DMS 273 (cell line): ENCODE results near the gene SMKR1.
A peak's percentile ranks its signal among the peaks of the same experiment; 100 is the strongest.
"Not testable (repeated sequence)": the region's sequence is repeated elsewhere in the genome, so short reads cannot be mapped to it uniquely, and the experiment has no call there.

ENCODE experiments used
- DNase-seq: peaks from one replicate; lab custom pipeline; 2025; ENCODE audit not compliant: unreplicated experiment; lab: John Stamatoyannopoulos, UW

The SMKR1 gene

GRCh38 chr7:129501760-129502707, at the start of gene SMKR1:
SMKR1 (plus strand) TSS chr7:129502531; CDS start chr7:129502825, 294 bp downstream.
- peak; percentile 97 for DNase-seq

GRCh38 chr7:129452589-129453231, 49.6 kb upstream of the SMKR1 start:
- DNase-seq: no peak

DNA sequence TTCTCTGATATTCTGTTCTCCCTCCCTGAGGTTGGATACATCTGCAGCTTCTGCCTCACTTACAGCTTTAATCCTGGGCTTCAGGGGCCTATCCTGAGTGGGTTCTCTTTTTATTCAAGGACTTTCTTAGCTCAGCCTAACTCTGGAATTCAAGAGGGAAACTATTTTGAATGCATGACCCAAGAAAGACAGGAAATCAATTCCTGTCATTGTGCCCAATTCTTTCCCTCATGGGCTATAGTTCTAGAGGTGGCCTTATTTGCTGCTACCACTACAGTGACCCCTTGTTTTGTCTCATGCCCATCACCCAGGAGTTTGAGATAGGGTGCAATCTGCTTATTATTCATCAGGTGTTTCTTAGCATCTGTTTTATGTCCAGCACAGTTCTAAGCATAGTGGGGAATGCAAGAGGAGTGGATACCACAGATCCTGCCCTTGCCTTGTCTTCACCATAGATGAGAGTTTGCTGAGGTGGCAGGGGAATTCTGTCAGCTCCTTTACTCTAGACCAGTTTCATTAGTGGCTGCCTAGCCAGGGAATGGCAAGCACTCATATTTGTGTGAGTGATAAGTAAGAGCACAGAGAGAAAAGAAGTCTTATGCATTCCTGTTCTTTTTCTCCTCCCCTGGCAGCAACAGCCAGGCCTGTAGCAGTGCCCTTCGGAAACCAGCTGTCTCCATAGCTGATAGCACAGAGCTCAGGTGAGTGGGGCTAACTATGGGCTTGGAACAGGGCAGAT, 48.7 kb upstream of the SMKR1 start:
- no peak for DNase-seq

- DNase-seq: no peak
Observed at GRCh38 chr7:129454249-129454551, 48.1 kb upstream of the SMKR1 start.

GRCh38 chr7:129456421-129456820, 45.9 kb upstream of the SMKR1 start:
- no peak for DNase-seq

DNA sequence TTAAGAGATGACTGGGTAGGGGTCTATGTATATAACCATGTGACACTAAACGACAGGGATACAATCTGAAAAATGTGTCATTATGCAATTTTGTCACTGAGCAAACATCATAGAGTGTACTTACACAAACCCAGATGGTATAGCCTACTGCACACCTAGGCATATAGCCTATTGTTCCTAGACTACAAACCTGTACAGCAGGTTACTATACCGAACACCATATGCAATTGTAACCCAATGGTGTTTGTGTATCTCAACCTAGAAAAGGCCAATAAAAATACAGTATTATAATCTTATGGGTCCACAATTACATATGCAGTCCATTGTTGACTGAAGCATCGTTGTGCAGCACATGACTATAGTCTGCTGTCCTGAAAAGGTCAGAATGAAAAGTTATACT, 45.2 kb upstream of the SMKR1 start:
- DNase-seq: no peak

DNA sequence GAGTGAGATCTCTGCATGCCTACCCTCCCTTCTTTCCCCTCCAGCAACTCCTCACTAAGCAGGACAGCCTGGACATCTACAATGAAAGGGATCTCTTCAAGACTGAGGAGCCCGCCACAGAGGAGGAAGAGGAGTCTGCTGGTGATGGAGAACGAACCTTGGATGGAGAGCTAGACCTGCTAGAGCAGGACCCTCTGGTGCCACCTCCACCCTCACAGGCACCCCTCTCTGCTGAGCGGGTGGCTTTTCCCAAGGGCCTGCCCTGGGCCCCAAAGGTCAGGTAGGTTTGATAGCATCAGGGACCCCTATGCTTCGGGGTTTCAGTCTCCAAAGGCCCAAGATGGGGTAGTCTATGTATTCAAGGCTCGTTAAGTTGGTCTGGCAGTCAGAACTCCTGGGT, 44.2 kb upstream of the SMKR1 start:
- no peak for DNase-seq

DNA sequence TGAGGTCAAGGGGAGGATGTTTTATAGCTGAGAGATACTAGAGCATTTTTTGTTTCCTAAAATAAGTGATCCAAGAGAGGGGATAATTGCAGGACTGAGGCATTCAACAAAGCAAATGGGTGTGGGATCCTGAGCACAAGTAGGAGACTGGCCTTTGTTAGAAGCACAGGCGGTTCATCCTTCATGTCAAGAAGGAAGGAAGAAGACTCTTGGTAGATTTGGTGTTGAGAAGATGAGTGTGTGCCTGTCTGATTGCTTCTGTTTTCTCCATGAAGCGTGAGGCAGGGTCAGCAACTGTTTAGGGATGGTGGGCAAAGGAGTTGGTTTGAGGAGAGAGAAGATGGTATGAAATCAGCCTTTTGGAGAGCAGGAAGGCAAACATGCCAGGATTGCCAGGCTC, 40.5 kb upstream of the SMKR1 start:
- DNase-seq: no peak

GRCh38 chr7:129462420-129462819, 39.9 kb upstream of the SMKR1 start:
- no peak for DNase-seq

- DNase-seq: no peak
Observed at GRCh38 chr7:129464194-129464593, 38.1 kb upstream of the SMKR1 start.

GRCh38 chr7:129465080-129465479, 37.3 kb upstream of the SMKR1 start:
- no peak for DNase-seq

DNA sequence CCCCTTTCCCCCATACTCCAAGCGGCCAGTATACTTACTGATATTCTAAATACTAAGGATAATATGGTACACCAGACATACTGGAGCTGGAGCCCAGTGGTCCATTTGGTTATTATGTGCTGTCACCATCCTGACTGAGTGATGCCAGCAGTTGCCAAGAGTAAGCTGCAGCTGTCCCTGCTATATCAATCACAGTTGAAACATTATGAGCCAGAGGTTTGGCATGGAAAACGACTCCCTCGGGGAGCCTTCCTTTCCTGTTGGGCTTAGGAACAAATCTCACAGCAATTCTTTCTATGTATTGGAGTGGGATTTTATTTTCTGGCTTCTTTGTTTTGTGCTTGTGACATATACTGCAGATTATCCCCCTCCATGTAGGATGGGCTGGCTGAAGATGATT, 35.5 kb upstream of the SMKR1 start:
- DNase-seq: peak; percentile 12

DNA sequence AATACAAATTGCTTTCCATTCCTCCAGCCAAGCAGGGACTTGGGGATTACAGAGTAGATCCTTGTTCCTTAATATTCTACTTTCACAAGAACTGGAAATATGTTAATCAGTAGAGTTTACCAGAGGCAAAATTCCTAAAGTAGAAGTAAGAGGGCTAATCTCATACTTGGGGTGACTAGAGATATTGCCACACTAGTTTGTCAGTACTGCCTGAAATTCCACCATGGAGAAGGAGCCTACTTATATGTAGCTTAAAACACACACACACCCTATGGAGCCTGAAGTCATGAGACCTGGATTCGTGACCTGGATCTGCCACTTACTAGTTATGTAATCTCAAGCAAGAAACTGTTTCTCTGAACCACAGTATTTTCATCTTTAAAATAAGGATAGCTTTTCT, 34.2 kb upstream of the SMKR1 start:
- no peak for DNase-seq

DNA sequence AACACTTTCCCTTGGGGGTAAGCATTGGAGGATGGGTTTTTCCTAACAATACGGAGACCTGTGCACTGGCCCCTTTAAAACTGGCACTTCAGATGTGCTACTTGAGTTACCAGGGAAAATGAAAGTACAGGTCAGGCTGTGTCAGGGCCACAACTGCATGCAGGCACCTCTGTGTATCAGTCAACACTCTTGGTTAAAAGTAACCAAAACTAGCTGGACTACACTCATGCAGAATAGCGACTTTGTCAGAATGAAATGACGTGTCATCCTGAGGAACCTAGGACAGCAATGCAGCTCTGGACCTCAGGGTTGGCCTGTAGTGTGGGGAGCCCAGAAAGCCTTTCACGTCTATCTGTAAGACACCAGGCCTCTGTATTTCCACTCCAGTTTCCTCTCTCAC, 33.8 kb upstream of the SMKR1 start:
- no peak for DNase-seq

GRCh38 chr7:129469930-129470329, 32.4 kb upstream of the SMKR1 start:
- no peak for DNase-seq

GRCh38 chr7:129470411-129470810, 31.9 kb upstream of the SMKR1 start:
- DNase-seq: no peak

- no peak for DNase-seq
Observed at GRCh38 chr7:129471402-129471827, 30.9 kb upstream of the SMKR1 start.

DNA sequence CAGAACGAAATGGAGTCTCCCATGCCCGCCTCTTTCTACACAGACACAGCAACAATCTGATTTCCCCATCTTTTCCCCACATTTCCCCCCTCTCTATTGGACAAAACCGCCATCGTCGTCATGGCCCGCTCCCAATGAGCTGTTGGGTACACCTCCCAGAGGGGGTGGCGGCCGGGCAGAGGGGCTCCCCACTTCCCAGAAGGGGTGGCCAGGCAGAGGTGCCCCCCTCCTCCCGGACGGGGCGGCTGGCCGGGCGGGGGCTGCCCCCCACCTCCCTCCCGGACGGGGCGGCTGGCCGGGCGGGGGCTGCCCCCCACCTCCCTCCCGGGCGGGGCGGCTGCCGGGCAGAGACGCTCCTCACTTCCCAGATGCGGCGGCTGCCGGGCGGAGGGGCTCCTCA, 26.4 kb upstream of the SMKR1 start:
- DNase-seq: not testable (repeated sequence)

- not testable (repeated sequence) for DNase-seq
Observed at GRCh38 chr7:129476398-129476797, 25.9 kb upstream of the SMKR1 start.

GRCh38 chr7:129479831-129480230, 22.5 kb upstream of the SMKR1 start:
- no peak for DNase-seq

DNA sequence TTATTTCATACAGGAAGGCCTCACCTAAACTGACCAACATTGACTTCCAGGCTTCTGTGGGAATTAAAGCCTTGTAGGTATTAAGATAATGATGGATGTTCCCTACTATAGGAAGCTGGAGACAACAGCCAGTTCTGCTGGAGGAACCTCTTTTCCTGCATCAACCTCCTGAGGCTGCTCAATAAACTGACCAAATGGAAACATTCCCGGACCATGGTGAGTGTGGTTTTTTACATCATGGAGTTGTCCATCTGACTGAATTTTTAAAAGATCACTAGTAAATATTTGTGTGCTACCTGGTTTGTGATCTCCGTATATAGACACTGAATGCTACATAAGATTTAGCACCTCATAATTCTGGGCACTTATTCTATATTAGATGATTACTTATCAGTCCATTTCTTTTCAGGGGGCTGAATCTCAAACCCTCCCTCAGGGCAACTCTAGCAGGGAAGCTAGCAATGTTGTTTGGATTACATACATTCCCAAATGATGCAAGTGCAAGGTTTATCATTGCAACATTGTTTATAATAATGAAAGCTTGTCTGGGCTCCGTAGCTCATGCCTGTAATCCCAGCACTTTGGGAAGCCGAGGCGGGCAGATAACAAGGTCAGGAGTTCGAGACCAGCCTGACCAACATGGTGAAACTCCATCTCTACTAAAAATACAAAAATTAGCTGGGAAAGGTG, 21.5 kb upstream of the SMKR1 start:
- no peak for DNase-seq
